DOHH2 (cell line): Measurements from ENCODE around the gene UBXN2A.

Source experiments
- H3F3A ChIP-seq: fragments of 200-600 bp; sonication (generic), shearing (Covaris generic); 2 replicates; pipeline ENCODE4 v1.6.0; 2016; ENCODE audit warnings: antibody characterized with exemption, mild to moderate bottlenecking; ENCODE audit not compliant: control insufficient read depth, insufficient read depth
- H3K27ac ChIP-seq: fragments of 200-600 bp; sonication (generic); 2 replicates; pipeline ENCODE4 v1.5.1; 2014; ENCODE audit warnings: low read depth, mild to moderate bottlenecking, low read length, moderate library complexity
- H3K27me3 ChIP-seq: fragments of 200-600 bp; sonication (generic); 2 replicates; pipeline ENCODE4 v1.6.1; 2014; ENCODE audit warnings: mild to moderate bottlenecking, low read length, mixed read lengths; ENCODE audit not compliant: control insufficient read depth
- H3K36me3 ChIP-seq: fragments of 200-600 bp; sonication (generic); 2 replicates; pipeline ENCODE4 v1.6.1; 2014; ENCODE audit warnings: mild to moderate bottlenecking, low read length, moderate library complexity, mixed read lengths; ENCODE audit not compliant: control insufficient read depth
- H3K4me1 ChIP-seq: fragments of 200-600 bp; sonication (generic); 2 replicates; pipeline ENCODE4 v1.6.1; 2014; ENCODE audit warnings: mild to moderate bottlenecking, low read length, mixed read lengths; ENCODE audit not compliant: control insufficient read depth
- H3K4me2 ChIP-seq: fragments of 200-600 bp; sonication (generic); 2 replicates; pipeline ENCODE4 v1.6.0; 2014; ENCODE audit warnings: mild to moderate bottlenecking, low read length, moderate library complexity
- H3K4me3 ChIP-seq: fragments of 200-600 bp; sonication (generic); 2 replicates; pipeline ENCODE4 v1.5.1; 2014; ENCODE audit warnings: mild to moderate bottlenecking, low read length, mixed read lengths
- H3K79me2 ChIP-seq: fragments of 200-600 bp; sonication (generic); 2 replicates; pipeline ENCODE4 v1.6.1; 2014; ENCODE audit warnings: mild to moderate bottlenecking, low read length, mixed read lengths; ENCODE audit not compliant: control insufficient read depth
- H3K9me2 ChIP-seq: fragments of 200-600 bp; sonication (generic); replicated peaks from 2 replicates; pipeline ENCODE4 v1.6.1; 2014; ENCODE audit warnings: mild to moderate bottlenecking, low read length, mixed read lengths; ENCODE audit not compliant: control insufficient read depth
- H3K9me3 ChIP-seq: fragments of 200-600 bp; sonication (generic); 2 replicates; pipeline ENCODE4 v1.6.1; 2014; ENCODE audit warnings: antibody characterized with exemption, low read length, mixed read lengths; ENCODE audit not compliant: control insufficient read depth, insufficient read depth
- H4K20me1 ChIP-seq: fragments of 200-600 bp; sonication (generic); 2 replicates; pipeline ENCODE4 v1.6.0; 2014; ENCODE audit warnings: low read depth, mild to moderate bottlenecking, antibody characterized with exemption, low read length, moderate library complexity; ENCODE audit not compliant: control insufficient read depth, insufficient read depth
- EZH2phosphoT487 ChIP-seq: fragments of 200-600 bp; sonication (generic); IDR thresholded peaks from 2 replicates; pipeline ENCODE4 v1.6.1; 2017; ENCODE audit warnings: borderline replicate concordance, mild to moderate bottlenecking, antibody characterized with exemption, low read length, moderate library complexity, mixed read lengths
- TF ChIP-seq, protein P1 (sequence below): fragments of 200-600 bp; sonication (generic); IDR thresholded peaks from one replicate; pipeline ENCODE4 v1.5.1; 2014; ENCODE audit warnings: antibody characterized with exemption, mild to moderate bottlenecking, low read depth, low read length; ENCODE audit not compliant: poor library complexity, severe bottlenecking

Gene UBXN2A

DNA sequence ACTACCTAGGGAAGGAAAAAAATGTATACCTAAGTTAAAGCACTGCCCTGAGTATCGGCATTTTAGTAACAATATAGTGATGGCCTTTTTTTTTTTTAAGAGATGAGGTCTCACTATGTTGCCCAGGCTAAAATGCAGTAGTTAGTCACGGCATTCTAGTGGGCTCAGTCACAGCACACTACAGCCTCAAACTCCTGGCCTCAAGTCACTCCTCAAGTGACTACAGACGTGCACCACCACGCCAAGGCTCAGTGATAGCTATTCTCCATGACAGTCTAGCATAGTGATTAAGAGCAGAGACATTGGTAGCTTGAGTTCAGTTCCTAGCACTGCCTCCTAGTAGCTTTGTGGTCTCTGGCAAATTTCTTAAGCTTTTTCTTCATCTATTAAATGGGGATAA is 27.6 kb downstream of the UBXN2A start:
- no peak for TF ChIP-seq EZH2phosphoT487
- TF ChIP-seq, protein P1, sequence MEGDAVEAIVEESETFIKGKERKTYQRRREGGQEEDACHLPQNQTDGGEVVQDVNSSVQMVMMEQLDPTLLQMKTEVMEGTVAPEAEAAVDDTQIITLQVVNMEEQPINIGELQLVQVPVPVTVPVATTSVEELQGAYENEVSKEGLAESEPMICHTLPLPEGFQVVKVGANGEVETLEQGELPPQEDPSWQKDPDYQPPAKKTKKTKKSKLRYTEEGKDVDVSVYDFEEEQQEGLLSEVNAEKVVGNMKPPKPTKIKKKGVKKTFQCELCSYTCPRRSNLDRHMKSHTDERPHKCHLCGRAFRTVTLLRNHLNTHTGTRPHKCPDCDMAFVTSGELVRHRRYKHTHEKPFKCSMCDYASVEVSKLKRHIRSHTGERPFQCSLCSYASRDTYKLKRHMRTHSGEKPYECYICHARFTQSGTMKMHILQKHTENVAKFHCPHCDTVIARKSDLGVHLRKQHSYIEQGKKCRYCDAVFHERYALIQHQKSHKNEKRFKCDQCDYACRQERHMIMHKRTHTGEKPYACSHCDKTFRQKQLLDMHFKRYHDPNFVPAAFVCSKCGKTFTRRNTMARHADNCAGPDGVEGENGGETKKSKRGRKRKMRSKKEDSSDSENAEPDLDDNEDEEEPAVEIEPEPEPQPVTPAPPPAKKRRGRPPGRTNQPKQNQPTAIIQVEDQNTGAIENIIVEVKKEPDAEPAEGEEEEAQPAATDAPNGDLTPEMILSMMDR, result no peak
- Histone ChIP-seq H3K36me3 (peaks cover 4% of the 10 kb centered on the region; the same call in 1 of the 2 replicates), H3K79me2 (no peaks in the 10 kb centered on the region), H3K9me2 (no peaks in the 10 kb centered on the region), H3F3A (peaks cover 4% of the 10 kb centered on the region; the same call in 1 of the 2 replicates), H4K20me1 (no peaks in the 10 kb centered on the region), H3K4me1 (no peaks in the 10 kb centered on the region), H3K9me3 (no peaks in the 10 kb centered on the region), H3K27me3 (no peaks in the 10 kb centered on the region), H3K4me3 (no peak overlapping the region), H3K4me2 (no peak overlapping the region), H3K27ac (no peak overlapping the region)

DNA sequence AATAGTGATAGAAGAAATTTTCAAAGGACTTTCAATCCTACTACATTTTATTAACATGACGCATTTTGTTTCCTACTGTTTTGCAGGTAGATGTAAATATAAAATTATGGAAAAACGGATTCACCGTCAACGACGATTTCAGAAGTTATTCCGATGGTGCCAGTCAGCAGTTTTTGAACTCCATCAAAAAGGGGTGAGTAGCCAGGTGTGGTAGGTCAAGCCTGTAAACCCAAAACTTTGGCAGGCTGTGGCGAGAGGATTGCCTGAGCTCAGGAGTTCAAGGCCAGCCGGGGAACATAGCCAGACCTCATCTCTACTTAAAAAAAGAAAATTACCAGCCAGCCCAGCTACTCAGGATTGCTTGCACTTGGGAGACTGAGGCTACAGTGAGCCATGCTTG is 36.6 kb downstream of the UBXN2A start:
- Histone ChIP-seq H3K27me3 (no peaks in the 10 kb centered on the region), H3K4me2 (no peak overlapping the region), H3F3A (no peaks in the 10 kb centered on the region), H3K9me3 (no peaks in the 10 kb centered on the region), H3K79me2 (no peaks in the 10 kb centered on the region), H3K4me3 (no peak overlapping the region), H3K9me2 (no peaks in the 10 kb centered on the region), H3K36me3 (peaks cover 11% of the 10 kb centered on the region; the same call in 1 of the 2 replicates), H4K20me1 (no peaks in the 10 kb centered on the region), H3K27ac (no peak overlapping the region), H3K4me1 (no peaks in the 10 kb centered on the region)
- no peak for TF ChIP-seq EZH2phosphoT487
- TF ChIP-seq, protein P1, result no peak

DNA sequence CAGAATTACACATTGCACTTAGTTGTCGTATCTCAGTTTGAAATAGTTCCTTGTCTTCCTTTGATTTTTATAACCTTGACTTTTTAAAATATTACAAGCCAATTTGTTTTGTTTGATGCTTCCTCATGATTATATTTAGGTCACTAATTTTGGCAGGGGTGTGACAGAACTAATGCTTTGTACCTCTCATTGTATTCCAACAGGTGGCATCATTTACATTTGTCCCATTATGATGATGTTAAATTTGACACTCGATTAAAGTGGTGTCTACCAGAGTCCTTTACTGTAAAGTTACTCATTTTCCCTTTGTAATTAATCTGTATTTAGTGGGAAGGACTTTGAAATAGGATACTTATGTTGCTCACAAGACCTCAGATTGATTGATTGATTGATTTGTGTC is 48.1 kb downstream of the UBXN2A start:
- H3K9me2 ChIP-seq, result no peaks in the 10 kb centered on the region
- H3K4me1 ChIP-seq, result peaks cover 4% of the 10 kb centered on the region
- H3K4me3 ChIP-seq, result no peak overlapping the region
- no peaks in the 10 kb centered on the region for H3K27me3 ChIP-seq
- no peaks in the 10 kb centered on the region; the same call in 1 of the 2 replicates for H4K20me1 ChIP-seq
- H3K36me3 ChIP-seq, result no peaks in the 10 kb centered on the region
- no peaks in the 10 kb centered on the region for H3K9me3 ChIP-seq
- no peaks in the 10 kb centered on the region for H3K79me2 ChIP-seq
- TF ChIP-seq, protein P1, result peak; percentile 53
- TF ChIP-seq EZH2phosphoT487, result no peak
- H3F3A ChIP-seq, result 0 out of 2 replicates have a peak, but pooled peaks cover 3% of the 10 kb centered on the region
- H3K4me2 ChIP-seq, result no peak overlapping the region
- H3K27ac ChIP-seq, result no peak overlapping the region
